K562 (cell line): Measurements from ENCODE around the gene CXCL1. TPM values are rescaled to one million over a fixed set of nuclear protein-coding genes. Genes with fewer than 3 reads are reported as not detected.

ENCODE experiments used
- ATAC-seq: fragments of 200-7000 bp; cut with Tn5 transposase; 3 replicates; pipeline ENCODE4 v1.9.1; 2020; ENCODE audit warnings: moderate library complexity
- BruUV-seq: library from RNA; stranded (reverse); fragments of 400-500 nt; replicated peaks from 2 replicates; lab custom pipeline; 2021; lab: Mats Ljungman, UMichigan
- CTCF ChIA-PET: fragments of 300-600 bp; formaldehyde crosslinking; extraction: SDS; loops from one replicate; lab custom pipeline; 2021; ENCODE audit warnings: low intra/inter-chr PET ratio; lab: Yijun Ruan, JAX
- POLR2A ChIA-PET: fragments of 300-600, 350-650 bp; sonication (Branson Sonifier 250); formaldehyde crosslinking; extraction: SDS; loops from one replicate; lab custom pipeline; 2021; ENCODE audit warnings: antibody characterized with exemption, inconsistent platforms; lab: Yijun Ruan, JAX
- DNase-seq, 4 experiments: peaks; one replicate each; pipeline versions ENCODE4 v3.0.0 to v3.0.0-alpha.2; 2011 to 2018; ENCODE audit warnings: low spot score in 3 of 4, mixed read lengths in 3 of 4; ENCODE audit errors: extremely low read depth in 1 of 4
- FAIRE-seq: peaks from 2 replicates; lab custom pipeline; 2011; peaks lifted over from hg19 to GRCh38; lab: Jason Lieb, UNC
- H2AFZ ChIP-seq: 2 replicates; pipeline ENCODE4 v1.6.0; 2011; ENCODE audit warnings: low read depth, low read length, control low read depth, inconsistent platforms
- H3K27ac ChIP-seq: fragments of 200-600 bp; 3 replicates; pipeline ENCODE4 v1.8.0; 2011; ENCODE audit warnings: low read depth, mild to moderate bottlenecking, control low read depth, inconsistent platforms, low read length, moderate library complexity, mixed read lengths; ENCODE audit errors: extremely low read depth
- H3K27me3 ChIP-seq, 2 experiments: fragments of 300-600 bp in 1 of 2; 2 replicates in 1 of 2; 3 replicates in 1 of 2; pipeline versions ENCODE4 v1.6.0 to v1.8.0; 2011; ENCODE audit warnings: inconsistent platforms in 2 of 2, low read length in 2 of 2, mild to moderate bottlenecking in 1 of 2, mixed read lengths in 1 of 2, moderate library complexity in 1 of 2; ENCODE audit not compliant: control insufficient read depth in 2 of 2, insufficient read depth in 2 of 2
- H3K36me3 ChIP-seq: fragments of 300-600 bp; 3 replicates; pipeline ENCODE4 v1.8.0; 2011; ENCODE audit warnings: mild to moderate bottlenecking, low read length, inconsistent platforms; ENCODE audit not compliant: control insufficient read depth, insufficient read depth
- H3K4me1 ChIP-seq, 2 experiments: fragments of 200-600 bp in 1 of 2; replicated peaks in 1 of 2; 2 replicates in 1 of 2; 3 replicates in 1 of 2; pipeline versions ENCODE4 v1.5.1 to v1.8.0; 2011; ENCODE audit warnings: inconsistent platforms in 2 of 2, low read length in 2 of 2, mild to moderate bottlenecking in 1 of 2, mixed read lengths in 1 of 2, moderate library complexity in 1 of 2; ENCODE audit not compliant: control insufficient read depth in 2 of 2, insufficient read depth in 2 of 2
- H3K4me2 ChIP-seq: 2 replicates; pipeline ENCODE4 v1.6.1; 2011; ENCODE audit warnings: low read length, control low read depth, inconsistent platforms, mixed read lengths; ENCODE audit not compliant: insufficient read depth
- H3K4me3 ChIP-seq: fragments of 200-600 bp; sonication (generic), shearing (Covaris generic); 2 replicates; pipeline ENCODE4 v1.5.1; 2016; ENCODE audit warnings: control low read depth, inconsistent platforms
- H3K79me2 ChIP-seq: fragments of 200-600 bp; 3 replicates; pipeline ENCODE4 v1.8.0; 2011; ENCODE audit warnings: low read length, inconsistent platforms; ENCODE audit not compliant: control insufficient read depth, insufficient read depth
- H3K9ac ChIP-seq, 2 experiments: 2 replicates each; pipeline versions ENCODE4 v1.6.0 to v1.6.1; 2011; ENCODE audit warnings: low read depth in 2 of 2, low read length in 2 of 2, control low read depth in 1 of 2, inconsistent platforms in 1 of 2, mild to moderate bottlenecking in 1 of 2, mixed read lengths in 1 of 2; ENCODE audit not compliant: insufficient read depth in 1 of 2
- H3K9me1 ChIP-seq: one replicate; pipeline ENCODE4 v1.6.0; 2011; ENCODE audit warnings: inconsistent platforms, mild to moderate bottlenecking, low read length, moderate library complexity; ENCODE audit not compliant: control insufficient read depth, insufficient read depth
- H3K9me3 ChIP-seq: replicated peaks from 2 replicates; pipeline ENCODE4 v1.5.1; 2011; ENCODE audit warnings: low read depth, low read length, inconsistent platforms; ENCODE audit not compliant: control insufficient read depth, insufficient read depth
- H4K20me1 ChIP-seq: replicated peaks from 2 replicates; pipeline ENCODE4 v1.6.1; 2011; ENCODE audit warnings: low read length, inconsistent platforms, mixed read lengths; ENCODE audit not compliant: control insufficient read depth, insufficient read depth
- C11orf30 ChIP-seq: fragments of 450-650 bp; IDR thresholded peaks from 2 replicates; pipeline ENCODE4 v1.6.1; 2016; ENCODE audit warnings: low read depth, mild to moderate bottlenecking
- CBFA2T2 ChIP-seq: fragments of 450-650 bp; conservative IDR thresholded peaks from 2 replicates; pipeline ENCODE4 v1.6.1; 2017; ENCODE audit warnings: mild to moderate bottlenecking
- CCAR2 ChIP-seq: fragments of 200-400 bp; formaldehyde crosslinking; IDR thresholded peaks from 2 replicates; pipeline ENCODE4 v1.6.1; 2017; ENCODE audit warnings: mild to moderate bottlenecking, low read depth, low read length
- CHD1 ChIP-seq: fragments of 200-600 bp; sonication (generic); IDR thresholded peaks from one replicate; pipeline ENCODE4 v1.6.1; 2012; ENCODE audit warnings: mild to moderate bottlenecking, moderate library complexity, low read length, inconsistent platforms
- CREB1 ChIP-seq, 2 experiments: sonication (generic) in 1 of 2; formaldehyde crosslinking in 1 of 2; IDR thresholded peaks; 2 replicates each; pipeline versions ENCODE4 v1.6.1 to v1.8.0; 2012 to 2022; ENCODE audit warnings: inconsistent platforms in 1 of 2, mild to moderate bottlenecking in 1 of 2, missing genetic modification reagents in 1 of 2, moderate library complexity in 1 of 2
- DMBX1 ChIP-seq: fragments of 250-450 bp; sonication (Bioruptor Pico); IDR thresholded peaks from 2 replicates; pipeline ENCODE4 v1.8.0; 2022; ENCODE audit warnings: inconsistent platforms, mild to moderate bottlenecking, moderate library complexity, borderline replicate concordance
- EP300 ChIP-seq: IDR thresholded peaks from 2 replicates; pipeline ENCODE4 v1.6.1; 2012; ENCODE audit warnings: low read length, improper control_type of control experiment
- HMG20B ChIP-seq: fragments of 250-450 bp; sonication (Bioruptor Pico); IDR thresholded peaks from 2 replicates; pipeline ENCODE4 v1.5.0; 2021; ENCODE audit warnings: mild to moderate bottlenecking
- HNRNPL ChIP-seq: fragments of 200-400 bp; formaldehyde crosslinking; IDR thresholded peaks from 2 replicates; pipeline ENCODE4 v1.6.1; 2017; ENCODE audit warnings: low read depth, mild to moderate bottlenecking, low read length
- HNRNPLL ChIP-seq: fragments of 200-400 bp; formaldehyde crosslinking; IDR thresholded peaks from 2 replicates; pipeline ENCODE4 v1.6.1; 2017; ENCODE audit warnings: low read length, low read depth, mild to moderate bottlenecking; ENCODE audit not compliant: poor library complexity, severe bottlenecking
- NR2C2 ChIP-seq, 2 experiments: fragments of 200-800 bp in 1 of 2; sonication (Bioruptor generic) in 1 of 2; sonication (generic) in 1 of 2; formaldehyde crosslinking in 1 of 2; IDR thresholded peaks; 2 replicates each; pipeline versions ENCODE4 v1.6.1 to v1.8.0; 2016 to 2022; ENCODE audit warnings: mild to moderate bottlenecking in 1 of 2, missing compliant biosample characterization in 1 of 2, missing genetic modification characterization in 1 of 2, missing genetic modification reagents in 1 of 2
- NR3C1 ChIP-seq: sonication (generic); formaldehyde crosslinking; IDR thresholded peaks from 2 replicates; pipeline ENCODE4 v1.8.1; 2022; ENCODE audit warnings: missing genetic modification reagents
- POLR2H ChIP-seq: IDR thresholded peaks from 2 replicates; pipeline ENCODE4 v1.6.1; 2016; ENCODE audit warnings: missing genetic modification characterization, low read depth, mild to moderate bottlenecking, control low read depth, missing compliant biosample characterization, moderate library complexity
- SAFB2 ChIP-seq: fragments of 200-400 bp; formaldehyde crosslinking; IDR thresholded peaks from 2 replicates; pipeline ENCODE4 v1.6.1; 2018; ENCODE audit warnings: borderline replicate concordance, low read length, low read depth, moderate library complexity; ENCODE audit not compliant: severe bottlenecking
- TCF7L2 ChIP-seq: fragments of 150-350 bp; IDR thresholded peaks from 2 replicates; pipeline ENCODE4 v1.6.1; 2016; ENCODE audit warnings: low read depth, mild to moderate bottlenecking, low read length, moderate library complexity
- XRCC3 ChIP-seq: fragments of 450-650 bp; IDR thresholded peaks from 2 replicates; pipeline ENCODE4 v1.6.1; 2017; ENCODE audit warnings: mild to moderate bottlenecking, moderate library complexity
- ZBTB7A ChIP-seq: IDR thresholded peaks from 2 replicates; pipeline ENCODE4 v1.6.1; 2011; ENCODE audit warnings: low read depth, mild to moderate bottlenecking, low read length, moderate library complexity, borderline replicate concordance; ENCODE audit not compliant: control insufficient read depth
- ZNF263 ChIP-seq: sonication (generic); formaldehyde crosslinking; IDR thresholded peaks from 2 replicates; pipeline ENCODE4 v1.8.0; 2022; ENCODE audit warnings: mild to moderate bottlenecking, missing genetic modification reagents, borderline replicate concordance
- ZNF76 ChIP-seq: fragments of 250-450 bp; sonication (Bioruptor Pico); IDR thresholded peaks from 2 replicates; pipeline ENCODE4 v1.4.0; 2020; ENCODE audit warnings: mild to moderate bottlenecking, moderate library complexity, borderline replicate concordance
- in situ Hi-C: fragments of 300-500 bp; cut with MboI; formaldehyde crosslinking; loops from 4 replicates; pipeline ENCODE4 v1.15.0; 2018; ENCODE audit warnings: inconsistent platforms, mixed read lengths
- intact Hi-C: fragments of 100-400 bp; cut with micrococcal nuclease; formaldehyde crosslinking; loops from 2 replicates; pipeline ENCODE4 v1.14.2; 2022
- polyA plus RNA-seq, 8 experiments: library from polyadenylated mRNA; depleted of rRNA in 4 of 8; stranded (reverse) in 5 of 8; unstranded in 3 of 8; fragments of >200 nt; fragmentation: Nextera tagmentation in 2 of 8; fragmentation: Illumina TruSeq in 1 of 8; extraction: Ambion mirVana in 2 of 8; extraction: Trizol in 1 of 8; gene quantifications; 2 replicates each; pipeline versions ENCODE4 v1.2.1 to v1.2.3, GENCODE V29; 2011 to 2014; ENCODE audit warnings: inconsistent platforms in 1 of 8, missing spikeins in 1 of 8
- total RNA-seq, 7 experiments: library from RNA; depleted of rRNA in 6 of 7; stranded (reverse); fragments of >200 nt in 6 of 7; fragmentation: Illumina TruSeq in 2 of 7; extraction: Trizol in 2 of 7; gene quantifications; 2 replicates each; pipeline versions ENCODE4 v1.2.1 to v1.2.3, GENCODE V29; 2011 to 2021; ENCODE audit warnings: low replicate concordance in 1 of 7
- TF ChIP-seq, protein P1 (sequence below): fragments of 250-450 bp; sonication (Bioruptor Pico); IDR thresholded peaks from 2 replicates; pipeline ENCODE4 v1.4.0; 2020; ENCODE audit warnings: mild to moderate bottlenecking, moderate library complexity, borderline replicate concordance

The CXCL1 gene
- total and polyA plus RNA-seq, 9 of the 15 experiments (the other 6 are each of a cell fraction or from before 2014, with no cell fraction given), result 0.07 to 2.2 (median 0.32) TPM; not detected in 3

- TF ChIP-seq HMG20B (CRISPR knock-in tag) (no peak), EP300 (peak; percentile 79), NR3C1 (no peak), NR2C2 (CRISPR knock-in tag; IDR thresholded peaks at IDR 0.05) (no peak), NR2C2 (tag; IDR thresholded peaks at IDR 0.05) (no peak), ZNF263 (no peak), TCF7L2 (no peak), POLR2H (tag) (no peak), HNRNPLL (no peak), CHD1 (no peak), CCAR2 (no peak)
Measured at GRCh38 chr4:73904491-73904890, 35.3 kb downstream of the CXCL1 start (continued).

- H3K36me3 ChIP-seq, result no peaks in the 10 kb centered on the region
- peaks cover 0 to under 1% of the 10 kb centered on the region in 2 experiments; a peak in 1 of 5 replicates for H3K4me1 ChIP-seq
- in situ Hi-C loops, result no loop called here
- H3K27ac ChIP-seq, result no peak overlapping the region
- no peak overlapping the region for H3K4me3 ChIP-seq
- H4K20me1 ChIP-seq, result no peaks in the 10 kb centered on the region
- no peak for ATAC-seq
- no peak overlapping the region for H2AFZ ChIP-seq
- H3K4me2 ChIP-seq, result no peak overlapping the region
- H3K27me3 ChIP-seq, result no peaks in the 10 kb centered on the region
- DNase-seq, result peak in 1 of 4 experiments; percentile 14
- no TSS peak for BruUV-seq
- H3K9me1 ChIP-seq, result no peaks in the 10 kb centered on the region
- no peak overlapping the region for H3K9ac ChIP-seq
- peak; percentile 66 for FAIRE-seq
- CTCF ChIA-PET, result no interaction called here
- intact Hi-C loops, result no loop called here
- H3K79me2 ChIP-seq, result no peaks in the 10 kb centered on the region
- no peaks in the 10 kb centered on the region for H3K9me3 ChIP-seq
- POLR2A ChIA-PET, result no interaction called here
- TF ChIP-seq ZBTB7A (no peak), HNRNPL (no peak), XRCC3 (no peak), C11orf30 (no peak), CREB1 (IDR thresholded peaks at IDR 0.05) (no peak), CREB1 (CRISPR knock-in tag; IDR thresholded peaks at IDR 0.05) (no peak), DMBX1 (CRISPR knock-in tag) (no peak), CBFA2T2 (peak; percentile 20; the same call in 1 of the 2 replicates), CCAR2 (no peak), SAFB2 (no peak), ZNF76 (no peak)
- TF ChIP-seq, protein P1, sequence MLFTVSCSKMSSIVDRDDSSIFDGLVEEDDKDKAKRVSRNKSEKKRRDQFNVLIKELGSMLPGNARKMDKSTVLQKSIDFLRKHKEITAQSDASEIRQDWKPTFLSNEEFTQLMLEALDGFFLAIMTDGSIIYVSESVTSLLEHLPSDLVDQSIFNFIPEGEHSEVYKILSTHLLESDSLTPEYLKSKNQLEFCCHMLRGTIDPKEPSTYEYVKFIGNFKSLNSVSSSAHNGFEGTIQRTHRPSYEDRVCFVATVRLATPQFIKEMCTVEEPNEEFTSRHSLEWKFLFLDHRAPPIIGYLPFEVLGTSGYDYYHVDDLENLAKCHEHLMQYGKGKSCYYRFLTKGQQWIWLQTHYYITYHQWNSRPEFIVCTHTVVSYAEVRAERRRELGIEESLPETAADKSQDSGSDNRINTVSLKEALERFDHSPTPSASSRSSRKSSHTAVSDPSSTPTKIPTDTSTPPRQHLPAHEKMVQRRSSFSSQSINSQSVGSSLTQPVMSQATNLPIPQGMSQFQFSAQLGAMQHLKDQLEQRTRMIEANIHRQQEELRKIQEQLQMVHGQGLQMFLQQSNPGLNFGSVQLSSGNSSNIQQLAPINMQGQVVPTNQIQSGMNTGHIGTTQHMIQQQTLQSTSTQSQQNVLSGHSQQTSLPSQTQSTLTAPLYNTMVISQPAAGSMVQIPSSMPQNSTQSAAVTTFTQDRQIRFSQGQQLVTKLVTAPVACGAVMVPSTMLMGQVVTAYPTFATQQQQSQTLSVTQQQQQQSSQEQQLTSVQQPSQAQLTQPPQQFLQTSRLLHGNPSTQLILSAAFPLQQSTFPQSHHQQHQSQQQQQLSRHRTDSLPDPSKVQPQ (CRISPR knock-in tag), result no peak
Measured at GRCh38 chr4:73908965-73909364, 39.8 kb downstream of the CXCL1 start.
